IMR-90 (cell line): ENCODE data around the gene CDH1. TPM values are rescaled to one million over a fixed set of nuclear protein-coding genes. Genes with fewer than 3 reads are reported as not detected.

Experiments used
- ATAC-seq: fragments of 200-7000 bp; cut with Tn5 transposase; 2 replicates; pipeline ENCODE4 v1.9.1; 2020; ENCODE audit warnings: low read depth, mild to moderate bottlenecking, moderate library complexity
- BruUV-seq: library from RNA; stranded (reverse); fragments of 400-500 nt; replicated peaks from 2 replicates; lab custom pipeline; 2021; lab: Mats Ljungman, UMichigan
- CTCF ChIA-PET: fragments of 300-600 bp; formaldehyde crosslinking; extraction: SDS; loops from one replicate; lab custom pipeline; 2021; ENCODE audit warnings: antibody characterized with exemption; lab: Yijun Ruan, JAX
- POLR2A ChIA-PET: fragments of 300-600 bp; sonication (Branson Sonifier 250); formaldehyde crosslinking; loops from one replicate; lab custom pipeline; 2022; ENCODE audit warnings: antibody characterized with exemption; ENCODE audit not compliant: unreplicated experiment; lab: Charles Lee
- DNase-seq: peaks from one replicate; pipeline ENCODE4 v3.0.0; 2013
- H2AFZ ChIP-seq: replicated peaks from 2 replicates; pipeline ENCODE3; 2013; ENCODE audit warnings: low read length, mild to moderate bottlenecking; ENCODE audit not compliant: poor library complexity
- H2AK5ac ChIP-seq: 2 replicates; pipeline ENCODE4 v1.6.1; 2013; ENCODE audit warnings: low read depth, low read length, inconsistent platforms
- H2AK9ac ChIP-seq: replicated peaks from 2 replicates; pipeline ENCODE3; 2013; ENCODE audit warnings: mild to moderate bottlenecking, low read depth, low read length, moderate library complexity; ENCODE audit not compliant: poor library complexity
- H2BK120ac ChIP-seq: 2 replicates; pipeline ENCODE4 v1.6.1; 2013; ENCODE audit warnings: low read depth, low read length, inconsistent platforms
- H2BK15ac ChIP-seq: 3 replicates; pipeline ENCODE4 v1.6.1; 2013; ENCODE audit warnings: low read depth, low read length, inconsistent platforms
- H2BK20ac ChIP-seq: 2 replicates; pipeline ENCODE4 v1.6.1; 2013; ENCODE audit warnings: low read depth, mild to moderate bottlenecking, inconsistent platforms, low read length, moderate library complexity
- H2BK5ac ChIP-seq: 2 replicates; pipeline ENCODE4 v1.6.1; 2013; ENCODE audit warnings: mild to moderate bottlenecking, low read depth, low read length, inconsistent platforms; ENCODE audit not compliant: poor library complexity, severe bottlenecking
- H3K14ac ChIP-seq: replicated peaks from 2 replicates; pipeline ENCODE4 v1.6.1; 2013; ENCODE audit warnings: low read depth, low read length, inconsistent platforms
- H3K18ac ChIP-seq: 2 replicates; pipeline ENCODE4 v1.6.1; 2013; ENCODE audit warnings: low read depth, low read length, control low read depth
- H3K23ac ChIP-seq: 2 replicates; pipeline ENCODE4 v1.6.1; 2013; ENCODE audit warnings: low read depth, low read length, inconsistent platforms
- H3K27ac ChIP-seq: 2 replicates; pipeline ENCODE4 v1.5.1; 2013; ENCODE audit warnings: mild to moderate bottlenecking, control low read depth, low read length; ENCODE audit not compliant: insufficient read depth
- H3K27me3 ChIP-seq: 2 replicates; pipeline ENCODE4 v1.6.1; 2013; ENCODE audit warnings: low read length; ENCODE audit not compliant: control insufficient read depth, insufficient read depth
- H3K36me3 ChIP-seq: 2 replicates; pipeline ENCODE4 v1.6.1; 2013; ENCODE audit warnings: low read length, mixed read lengths; ENCODE audit not compliant: control insufficient read depth, insufficient read depth
- H3K4ac ChIP-seq: 2 replicates; pipeline ENCODE4 v1.6.1; 2013; ENCODE audit warnings: low read depth, low read length, inconsistent platforms
- H3K4me1 ChIP-seq: 2 replicates; pipeline ENCODE4 v1.6.1; 2013; ENCODE audit warnings: low read length, mixed read lengths; ENCODE audit not compliant: control insufficient read depth, insufficient read depth
- H3K4me2 ChIP-seq: 2 replicates; pipeline ENCODE4 v1.6.1; 2013; ENCODE audit warnings: low read depth, mild to moderate bottlenecking, control low read depth, low read length, moderate library complexity
- H3K4me3 ChIP-seq: 2 replicates; pipeline ENCODE4 v1.5.1; 2013; ENCODE audit warnings: low read depth, mild to moderate bottlenecking, control low read depth, low read length, moderate library complexity; ENCODE audit not compliant: insufficient read depth
- H3K56ac ChIP-seq: 2 replicates; pipeline ENCODE4 v1.6.1; 2013; ENCODE audit warnings: low read length, inconsistent platforms; ENCODE audit not compliant: insufficient read depth; ENCODE audit errors: extremely low read depth
- H3K79me1 ChIP-seq, 2 experiments: 2 replicates each; pipeline ENCODE4 v1.6.1; 2013; ENCODE audit warnings: low read length in 2 of 2, inconsistent platforms in 1 of 2, low read depth in 1 of 2
- H3K9ac ChIP-seq: 2 replicates; pipeline ENCODE4 v1.6.1; 2013; ENCODE audit warnings: low read depth, low read length, control low read depth
- H3K9me1 ChIP-seq: 2 replicates; pipeline ENCODE4 v1.6.1; 2013; ENCODE audit warnings: low read length, inconsistent platforms; ENCODE audit not compliant: insufficient read depth
- H3K9me3 ChIP-seq: 2 replicates; pipeline ENCODE4 v1.6.1; 2013; ENCODE audit warnings: low read length; ENCODE audit not compliant: control insufficient read depth, insufficient read depth
- H4K20me1 ChIP-seq: 2 replicates; pipeline ENCODE4 v1.6.1; 2013; ENCODE audit warnings: low read length, inconsistent platforms; ENCODE audit not compliant: insufficient read depth
- H4K5ac ChIP-seq: 2 replicates; pipeline ENCODE4 v1.6.1; 2013; ENCODE audit warnings: mild to moderate bottlenecking, low read depth, low read length, control low read depth
- H4K8ac ChIP-seq, 2 experiments: 2 replicates each; pipeline ENCODE4 v1.6.1; 2013; ENCODE audit warnings: low read depth in 2 of 2, low read length in 2 of 2, control low read depth in 1 of 2, inconsistent platforms in 1 of 2
- H4K91ac ChIP-seq: 2 replicates; pipeline ENCODE4 v1.6.1; 2013; ENCODE audit warnings: low read depth, low read length, inconsistent platforms; ENCODE audit not compliant: insufficient read depth
- BHLHE40 ChIP-seq: fragments of 150-350 bp; IDR thresholded peaks from 2 replicates; pipeline ENCODE4 v1.6.1; 2016; ENCODE audit warnings: mild to moderate bottlenecking, low read depth, low read length
- CEBPB ChIP-seq: IDR thresholded peaks from 2 replicates; pipeline ENCODE4 v1.6.1; 2012; ENCODE audit warnings: low read depth, low read length, improper control_type of control experiment
- CHD1 ChIP-seq: IDR thresholded peaks from 2 replicates; pipeline ENCODE4 v1.6.1; 2012; ENCODE audit warnings: low read depth, low read length, improper control_type of control experiment
- CTCF ChIP-seq: conservative IDR thresholded peaks from 2 replicates; pipeline ENCODE4 v1.5.1; 2012; ENCODE audit warnings: mild to moderate bottlenecking, low read depth, low read length, improper control_type of control experiment
- ELK1 ChIP-seq: fragments of 150-350 bp; IDR thresholded peaks from 2 replicates; pipeline ENCODE4 v1.6.1; 2016; ENCODE audit warnings: low read depth, mild to moderate bottlenecking, low read length, moderate library complexity, borderline replicate concordance
- FOS ChIP-seq: fragments of 150-350 bp; IDR thresholded peaks from 2 replicates; pipeline ENCODE4 v1.6.1; 2016; ENCODE audit warnings: low read depth, low read length
- MAZ ChIP-seq: IDR thresholded peaks from 2 replicates; pipeline ENCODE4 v1.6.1; 2012; ENCODE audit warnings: low read depth, mild to moderate bottlenecking, low read length, improper control_type of control experiment, moderate library complexity, borderline replicate concordance
- MXI1 ChIP-seq: IDR thresholded peaks from 2 replicates; pipeline ENCODE4 v1.6.1; 2012; ENCODE audit warnings: low read depth, mild to moderate bottlenecking, low read length, moderate library complexity, borderline replicate concordance
- NFE2L2 ChIP-seq: fragments of 150-350 bp; IDR thresholded peaks from 2 replicates; pipeline ENCODE4 v1.6.1; 2016; ENCODE audit warnings: low read depth, mild to moderate bottlenecking, low read length
- POLR2A ChIP-seq: IDR thresholded peaks from 2 replicates; pipeline ENCODE4 v1.6.1; 2012; ENCODE audit warnings: mild to moderate bottlenecking, low read depth, low read length
- RAD21 ChIP-seq: IDR thresholded peaks from 2 replicates; pipeline ENCODE4 v1.6.1; 2012; ENCODE audit warnings: low read length, improper control_type of control experiment
- RCOR1 ChIP-seq: IDR thresholded peaks from 2 replicates; pipeline ENCODE4 v1.6.1; 2012; ENCODE audit warnings: mild to moderate bottlenecking, low read length, improper control_type of control experiment; ENCODE audit not compliant: insufficient replicate concordance
- RFX5 ChIP-seq: IDR thresholded peaks from 2 replicates; pipeline ENCODE4 v1.8.0; 2012; ENCODE audit warnings: low read depth, mild to moderate bottlenecking, low read length, moderate library complexity
- SMC3 ChIP-seq: fragments of 150-350 bp; IDR thresholded peaks from 2 replicates; pipeline ENCODE4 v1.6.1; 2016; ENCODE audit warnings: low read depth, mild to moderate bottlenecking, antibody characterized with exemption, low read length, moderate library complexity
- USF2 ChIP-seq: fragments of 150-350 bp; IDR thresholded peaks from 2 replicates; pipeline ENCODE4 v1.6.1; 2017; ENCODE audit warnings: mild to moderate bottlenecking, antibody characterized with exemption, low read length, low read depth
- WGBS, 2 experiments: methylation state at CpG; one replicate each; pipeline versions ENCODE4 v1.1.5 to v1.1.7; 2013; ENCODE audit warnings: missing lambda C conversion rate in 2 of 2; ENCODE audit not compliant: insufficient read length in 1 of 2; ENCODE audit errors: extremely low coverage in 2 of 2; 5-methylcytosine and 5-hydroxymethylcytosine counted together
- dilution Hi-C: fragments of 300-500 bp; cut with HindIII; formaldehyde crosslinking; loops from one replicate; pipeline ENCODE4 v1.14.3; 2018; ENCODE audit warnings: low sequenced_read_pairs; ENCODE audit not compliant: unreplicated experiment
- in situ Hi-C: fragments of 300-500 bp; cut with MboI; formaldehyde crosslinking; loops from 3 replicates; pipeline ENCODE4 v1.14.3; 2019; ENCODE audit warnings: low sequenced_read_pairs, inconsistent platforms, mixed read lengths
- intact Hi-C: fragments of 100-400 bp; cut with micrococcal nuclease; formaldehyde crosslinking; loops from 2 replicates; pipeline ENCODE4 v1.10.0; 2022
- polyA plus RNA-seq, 3 experiments: library from polyadenylated mRNA; depleted of rRNA; stranded (reverse); fragments of >200 nt; gene quantifications; 2 replicates each; pipeline ENCODE4 v1.2.3, GENCODE V29; 2012; ENCODE audit warnings: low replicate concordance in 1 of 3
- total RNA-seq: library from RNA; depleted of rRNA; stranded (reverse); fragments of >200 nt; gene quantifications from 2 replicates; pipeline ENCODE4 v1.2.3, GENCODE V29; 2012

CDH1 gene
- total and polyA plus RNA-seq, 2 of the 4 experiments (the other 2 are of a cell fraction): under 0.01 TPM; not detected in 1

GRCh38 chr16:68800257-68800875 lies 63.3 kb downstream of the CDH1 start:
- H3K4ac ChIP-seq: no peak overlapping the region
- no peak overlapping the region for H2BK120ac ChIP-seq
- H3K36me3 ChIP-seq: no peaks in the 10 kb centered on the region
- dilution Hi-C loops: no loop called here
- H4K91ac ChIP-seq: no peak overlapping the region
- ATAC-seq (peak; percentile 97), DNase-seq (peak; percentile 83)
- H3K56ac ChIP-seq: no peak overlapping the region
- peaks cover 6% of the 10 kb centered on the region for H3K27me3 ChIP-seq
- POLR2A ChIA-PET: no interaction called here
- CTCF ChIA-PET: interaction anchor here (0.5 to 1.7 kb wide), 7 partner anchors 11 to 210 kb away, joined by 3 to 9 read pairs (median 4); no protein-coding TSS in a partner anchor
- H3K27ac ChIP-seq: no peak overlapping the region
- no peak overlapping the region for H2AK5ac ChIP-seq
- no peak overlapping the region for H3K23ac ChIP-seq
- intact Hi-C loops: loop anchor here (1.0 to 2.0 kb wide), 3 partner anchors 96 to 272 kb away; no protein-coding TSS in a partner anchor
- H2AFZ ChIP-seq: peak overlapping the region; percentile 26
- no peak overlapping the region for H2AK9ac ChIP-seq
- no peak overlapping the region for H2BK5ac ChIP-seq
- 0 out of 2 replicates have a peak overlapping the region, but pooled peaks have one; percentile 15 for H3K4me2 ChIP-seq
- H3K79me1 ChIP-seq: no peaks in the 10 kb centered on the region
- H2BK15ac ChIP-seq: no peak overlapping the region
- no peak overlapping the region for H3K4me3 ChIP-seq
- no peak overlapping the region for H3K9ac ChIP-seq
- H3K4me1 ChIP-seq: peaks cover 2% of the 10 kb centered on the region; the same call in 1 of the 2 replicates
- H3K14ac ChIP-seq: no peak overlapping the region
- no peak overlapping the region for H2BK20ac ChIP-seq
- in situ Hi-C loops: no loop called here
- H4K20me1 ChIP-seq: no peaks in the 10 kb centered on the region
- BruUV-seq: no TSS peak
- no peak overlapping the region for H4K5ac ChIP-seq
- no peak overlapping the region for H4K8ac ChIP-seq
- H3K9me1 ChIP-seq: no peaks in the 10 kb centered on the region
- H3K9me3 ChIP-seq: no peaks in the 10 kb centered on the region
- no peak overlapping the region for H3K18ac ChIP-seq
- 8% methylated on average over 2 of the region's 5 CpGs; no CpG with 5 or more reads in 1 of the 2 experiments for WGBS, 2 experiments
- TF ChIP-seq NFE2L2: no peak
- no peak for TF ChIP-seq CEBPB
- TF ChIP-seq RAD21: peak; percentile 61
- TF ChIP-seq USF2: no peak
- no peak for TF ChIP-seq MAZ
- TF ChIP-seq RFX5: no peak
- TF ChIP-seq BHLHE40: no peak
- no peak for TF ChIP-seq CHD1
- no peak for TF ChIP-seq RCOR1
- peak; percentile 28 for TF ChIP-seq SMC3
- TF ChIP-seq CTCF: peak; percentile 77
- no peak for TF ChIP-seq MXI1
- no peak for TF ChIP-seq POLR2A
- TF ChIP-seq ELK1: no peak
- TF ChIP-seq FOS: no peak
